ENCODE data around the gene DMC1. TPM values are rescaled to one million over a fixed set of nuclear protein-coding genes. Genes with fewer than 3 reads are reported as not detected.
"Not testable (repeated sequence)": the region's sequence is repeated elsewhere in the genome, so short reads cannot be mapped to it uniquely, and the experiment has no call there.

The DMC1 gene
- total RNA-seq, 1 experiment from 2014 or later = not detected

DNA sequence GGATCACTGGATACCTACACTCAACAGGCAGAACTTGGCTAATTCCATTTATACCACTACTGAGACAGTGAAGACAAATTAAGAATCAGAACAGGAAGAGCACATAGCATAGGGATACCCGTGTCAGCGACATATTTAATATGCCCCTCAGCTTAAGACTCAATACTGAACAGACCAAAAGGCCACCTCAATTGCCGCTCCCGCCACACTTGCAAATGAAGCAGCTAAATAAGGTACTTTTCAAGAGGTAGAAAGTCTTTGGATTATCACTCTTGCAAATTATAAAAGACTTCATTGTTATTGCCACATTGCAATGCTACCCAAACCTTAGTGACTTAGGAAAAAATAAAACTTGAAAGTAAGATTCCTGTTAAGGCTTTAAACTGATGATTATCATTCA lies 67.0 kb downstream of the DMC1 start:
- DNase-seq (ENCODE audit: low spot score) = no peak

DNA sequence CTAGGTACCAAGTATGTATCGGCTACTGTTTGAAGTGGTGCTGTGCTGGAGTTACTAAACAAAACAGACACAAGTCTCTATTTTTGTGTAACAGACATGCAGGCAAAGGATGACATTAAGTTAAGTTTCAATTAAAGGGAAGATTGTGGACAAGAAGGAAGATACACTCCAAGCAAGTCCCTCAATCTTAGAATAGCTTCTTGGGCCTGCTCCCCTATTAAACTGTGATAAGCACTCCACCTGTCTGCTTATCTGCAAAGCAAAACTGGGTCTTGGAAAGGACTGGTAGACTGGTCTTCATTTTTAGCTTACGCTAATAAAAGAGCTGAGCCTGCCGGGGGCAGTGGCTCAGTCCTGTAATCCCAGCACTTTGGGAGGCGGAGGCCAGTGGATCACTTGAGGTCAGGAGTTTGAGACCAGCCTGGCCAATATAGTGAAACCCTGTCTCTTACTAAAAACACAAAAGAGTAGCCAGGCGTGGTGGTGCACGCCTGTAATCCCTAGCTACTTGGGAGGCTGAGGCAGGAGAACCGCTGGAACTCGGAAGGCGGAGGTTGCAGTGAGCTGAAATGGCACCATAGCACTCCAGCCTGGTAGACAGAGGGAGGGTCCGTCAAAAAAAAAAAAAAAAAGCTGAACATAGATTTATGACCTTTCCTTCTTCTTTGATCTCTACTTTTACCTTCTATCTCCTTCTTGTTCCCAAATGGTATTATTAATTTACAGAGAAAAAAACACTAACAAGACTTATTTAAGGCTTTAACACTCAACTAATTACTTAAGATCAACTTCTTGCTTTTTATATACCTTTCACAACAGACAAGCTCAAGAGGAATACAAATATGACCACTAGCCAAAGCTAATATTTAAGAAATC lies 67.9 kb downstream of the DMC1 start:
- DNase-seq (ENCODE audit: low spot score) = no peak

DNA sequence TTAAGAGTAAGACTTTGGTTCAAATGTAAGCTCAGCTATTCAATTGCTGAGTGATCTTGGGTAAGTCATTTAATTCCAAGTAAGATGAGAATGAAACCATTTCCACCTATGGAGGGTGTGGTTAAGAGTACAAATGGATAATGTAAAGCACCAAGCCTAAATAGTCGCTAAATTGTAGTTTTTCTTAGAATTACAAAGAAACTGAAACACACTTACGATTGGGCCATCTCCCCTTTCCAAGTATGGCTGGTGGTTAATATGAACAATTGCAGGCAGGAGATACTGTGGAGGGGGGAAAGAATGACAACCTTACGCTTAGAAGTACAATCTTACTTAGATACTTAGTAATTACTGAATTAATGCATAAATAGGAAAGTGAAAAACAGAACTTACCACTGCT lies 72.1 kb downstream of the DMC1 start:
- no peak for DNase-seq (ENCODE audit: low spot score)

DNA sequence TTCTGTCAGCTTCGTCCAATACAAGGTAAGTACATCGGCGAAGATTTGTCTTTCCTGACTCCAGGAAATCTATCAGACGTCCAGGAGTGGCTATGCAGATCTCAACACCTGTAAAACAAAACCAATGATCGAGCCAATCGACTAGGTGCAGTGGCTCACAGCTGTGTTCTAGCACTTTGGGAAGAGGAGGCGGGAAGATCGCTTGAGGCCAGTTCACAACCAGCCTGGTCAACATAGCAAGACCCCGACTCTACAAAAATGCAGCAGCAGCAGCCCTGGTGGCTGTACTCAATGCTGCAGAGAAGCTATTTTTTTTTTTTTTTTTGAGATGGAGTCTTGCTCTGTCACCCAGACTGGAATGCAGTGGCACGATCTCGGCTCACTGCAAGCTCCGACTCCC lies 75.0 kb downstream of the DMC1 start:
- no peak for DNase-seq (ENCODE audit: low spot score)

DNA sequence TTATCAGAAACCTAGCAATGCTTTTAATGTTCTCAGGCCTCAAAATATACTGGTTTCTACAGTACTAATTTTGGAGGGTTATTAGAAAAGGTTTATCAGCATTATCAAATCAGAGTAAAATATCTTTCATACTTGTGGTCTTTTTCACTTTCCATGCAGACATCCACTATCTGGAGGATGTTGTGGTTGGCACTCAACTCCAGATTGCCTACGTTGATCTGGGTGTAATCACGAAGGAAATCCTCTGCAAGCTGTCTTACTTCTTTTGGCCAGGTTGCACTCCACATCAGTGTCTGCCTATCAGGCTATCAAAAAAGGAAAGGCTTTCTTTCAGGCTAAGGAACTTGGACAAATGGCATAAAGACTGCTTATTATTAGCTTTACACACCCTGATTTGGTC lies 75.5 kb downstream of the DMC1 start:
- DNase-seq (ENCODE audit: low spot score) = no peak

DNA sequence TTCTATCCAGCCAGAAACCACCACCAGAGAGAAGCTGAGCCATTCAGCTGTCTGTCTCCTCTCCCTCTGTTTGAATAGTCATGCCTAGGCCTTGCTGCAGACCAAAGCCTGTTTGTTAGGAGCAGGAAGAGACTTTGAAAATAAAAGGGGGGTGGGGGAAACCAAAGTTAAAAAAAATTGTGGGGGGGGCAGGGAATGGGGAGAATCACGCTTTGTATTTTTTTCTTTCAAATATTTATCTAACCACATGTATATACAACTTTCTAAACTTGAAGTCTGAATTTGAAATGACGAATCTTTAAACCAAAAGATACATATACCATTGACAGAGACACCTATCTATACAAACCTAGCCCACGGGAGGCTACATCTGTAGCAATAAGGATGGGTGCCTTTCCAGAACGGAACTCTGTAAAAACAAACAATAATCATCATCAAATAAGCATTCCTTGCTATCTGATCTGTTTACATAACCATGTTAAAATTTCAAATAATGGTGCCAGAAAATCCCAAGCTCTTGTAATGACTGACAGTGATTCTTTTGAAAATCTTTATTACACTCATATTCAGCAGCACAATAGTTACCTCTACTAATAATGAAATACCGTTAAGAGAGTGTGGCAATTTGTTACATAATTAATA lies 78.2 kb downstream of the DMC1 start:
- DNase-seq (ENCODE audit: low spot score) = no peak

DNA sequence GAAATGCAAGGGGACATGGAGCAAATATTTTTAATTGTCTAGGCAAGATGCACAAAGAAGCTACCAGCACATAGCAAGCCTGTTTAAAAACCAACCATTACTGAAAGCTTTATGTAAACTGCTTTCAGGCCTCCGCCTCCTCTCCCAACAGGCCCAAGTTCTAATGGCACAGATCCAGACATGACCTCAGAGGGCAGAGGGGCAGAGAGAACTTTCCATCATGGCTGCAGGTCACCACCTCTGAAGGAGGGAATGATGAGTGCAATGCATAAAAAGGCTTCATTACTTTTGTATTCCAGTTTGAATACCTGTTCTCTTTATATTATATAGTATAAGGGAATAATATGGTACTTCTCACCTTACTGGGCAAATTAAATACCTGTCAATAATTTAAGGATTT lies 79.1 kb downstream of the DMC1 start:
- no peak for DNase-seq (ENCODE audit: low spot score)

DNA sequence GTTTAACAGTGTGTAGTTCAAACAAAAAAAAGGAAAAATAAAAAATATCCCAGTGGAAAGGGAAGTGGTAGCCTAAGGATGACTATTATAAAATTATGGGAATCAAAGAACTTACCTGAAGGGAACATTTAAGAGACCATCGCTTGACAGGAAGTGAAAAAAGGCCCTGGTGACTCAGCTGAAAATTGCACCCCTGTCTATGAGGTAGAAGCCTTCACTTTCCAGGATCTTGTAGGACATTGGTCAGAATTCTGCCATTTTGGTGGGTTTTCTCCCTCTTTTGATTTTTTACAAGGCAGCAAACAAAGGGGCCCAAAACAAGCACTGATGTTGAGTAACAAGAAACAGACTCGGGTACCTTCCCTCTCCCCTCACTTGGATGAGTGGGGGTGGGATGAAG lies 79.5 kb downstream of the DMC1 start:
- DNase-seq (ENCODE audit: low spot score) = no peak

DNA sequence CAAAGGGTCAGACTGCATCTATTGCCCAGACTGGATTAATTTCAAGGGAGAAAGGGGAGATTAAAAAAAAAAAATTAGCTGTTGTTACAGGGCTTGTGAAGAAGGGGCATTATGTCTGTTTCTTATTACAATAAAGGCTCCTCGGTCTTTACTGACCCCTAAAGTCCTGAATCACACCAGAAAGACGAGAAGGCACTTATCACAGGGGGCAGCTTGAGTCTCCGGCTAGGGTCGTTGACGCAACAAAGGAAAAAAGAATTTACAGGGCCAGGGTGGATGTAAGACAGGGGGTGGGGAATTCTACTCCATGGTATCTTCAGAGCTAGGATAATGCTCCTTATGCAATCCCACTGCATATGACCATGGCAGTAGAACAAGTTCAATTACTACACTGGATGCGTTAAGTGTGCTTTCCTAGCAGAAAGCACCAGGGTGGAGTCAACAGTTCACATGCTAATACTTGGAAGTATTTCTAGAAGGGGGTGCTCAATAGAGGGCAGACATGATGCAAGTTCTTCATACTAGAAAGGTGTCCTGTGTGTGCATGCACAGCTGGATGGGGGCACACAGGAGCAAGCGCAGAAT lies 80.3 kb downstream of the DMC1 start:
- DNase-seq (ENCODE audit: low spot score) = no peak

DNA sequence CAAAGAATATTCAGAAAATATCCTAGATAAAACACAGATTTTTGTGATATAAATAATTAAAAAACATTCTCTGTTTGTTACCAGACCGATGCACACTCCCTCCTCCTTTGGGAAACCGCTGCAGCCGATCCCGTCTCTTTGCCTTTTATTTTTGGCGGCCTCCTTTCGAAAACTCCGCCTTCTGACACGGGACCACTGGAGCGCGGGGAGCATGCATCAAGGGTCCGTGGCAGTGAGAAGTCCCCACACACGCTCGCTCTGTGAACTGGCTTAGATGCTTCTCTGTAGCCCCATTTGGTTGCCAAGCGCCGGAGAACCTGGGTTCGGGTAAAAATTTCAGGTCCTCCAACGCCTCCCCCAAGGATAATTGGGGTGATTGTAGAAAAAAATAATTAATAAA lies 80.8 kb downstream of the DMC1 start:
- DNase-seq (ENCODE audit: low spot score) = no peak

DNA sequence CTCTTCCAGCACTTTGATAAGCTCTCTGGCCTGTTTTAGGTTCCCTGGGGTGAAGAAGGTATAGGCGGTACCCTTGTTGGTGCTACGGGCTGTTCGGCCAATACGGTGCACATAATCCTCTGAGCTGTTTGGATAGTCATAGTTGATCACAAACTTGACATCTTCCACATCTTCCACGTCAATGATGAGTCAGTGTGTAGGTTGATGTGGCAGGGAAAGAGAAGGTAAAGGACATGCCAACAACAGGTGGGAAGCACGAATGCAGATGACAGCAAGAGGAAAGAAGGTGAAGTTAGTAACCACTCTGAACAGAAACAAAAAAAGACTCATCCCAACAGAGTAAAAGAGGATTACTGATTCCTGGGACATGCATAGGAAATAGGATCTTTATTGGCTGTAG lies 82.0 kb downstream of the DMC1 start:
- DNase-seq (ENCODE audit: low spot score) = no peak

DNA sequence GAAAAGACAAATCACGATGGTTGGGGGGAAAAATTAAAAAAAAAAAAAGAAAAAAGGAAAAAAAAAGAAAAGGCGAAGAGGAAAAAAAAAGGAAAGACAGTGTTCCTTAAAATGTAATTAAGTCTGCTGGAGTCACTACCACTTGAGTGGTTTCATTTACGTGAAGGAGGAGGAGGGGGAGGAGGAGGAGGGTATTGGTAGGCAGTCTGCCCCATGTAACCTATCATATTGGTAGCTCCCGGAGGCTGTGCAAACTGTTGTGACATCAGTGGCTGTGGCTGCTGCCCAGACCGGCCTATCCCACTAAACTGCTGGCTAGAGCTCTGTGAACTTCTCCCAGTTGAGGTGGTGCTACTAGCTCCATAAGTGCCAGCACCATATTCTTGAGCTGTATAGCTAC lies 84.2 kb downstream of the DMC1 start:
- DNase-seq (ENCODE audit: low spot score) = no peak

DNA sequence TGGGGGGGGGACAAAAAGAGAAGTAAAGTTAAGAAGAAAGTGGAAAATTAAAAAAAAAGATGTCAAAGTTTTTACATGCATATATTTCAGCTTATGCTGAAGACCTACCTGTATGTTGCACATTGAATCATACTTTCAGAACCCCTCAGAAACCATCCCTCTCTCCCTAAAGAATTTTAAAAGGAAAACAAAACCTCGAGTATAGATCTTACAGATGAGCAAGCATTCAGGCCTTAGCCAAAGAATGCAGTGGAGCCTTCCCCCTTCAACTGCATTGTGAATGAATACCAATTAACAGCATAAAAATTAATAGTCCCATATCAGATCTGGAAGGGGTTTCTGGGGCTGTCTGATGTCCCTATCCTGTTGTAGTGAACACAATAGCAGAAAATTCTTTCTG lies 85.7 kb downstream of the DMC1 start:
- no peak for DNase-seq (ENCODE audit: low spot score)

DNA sequence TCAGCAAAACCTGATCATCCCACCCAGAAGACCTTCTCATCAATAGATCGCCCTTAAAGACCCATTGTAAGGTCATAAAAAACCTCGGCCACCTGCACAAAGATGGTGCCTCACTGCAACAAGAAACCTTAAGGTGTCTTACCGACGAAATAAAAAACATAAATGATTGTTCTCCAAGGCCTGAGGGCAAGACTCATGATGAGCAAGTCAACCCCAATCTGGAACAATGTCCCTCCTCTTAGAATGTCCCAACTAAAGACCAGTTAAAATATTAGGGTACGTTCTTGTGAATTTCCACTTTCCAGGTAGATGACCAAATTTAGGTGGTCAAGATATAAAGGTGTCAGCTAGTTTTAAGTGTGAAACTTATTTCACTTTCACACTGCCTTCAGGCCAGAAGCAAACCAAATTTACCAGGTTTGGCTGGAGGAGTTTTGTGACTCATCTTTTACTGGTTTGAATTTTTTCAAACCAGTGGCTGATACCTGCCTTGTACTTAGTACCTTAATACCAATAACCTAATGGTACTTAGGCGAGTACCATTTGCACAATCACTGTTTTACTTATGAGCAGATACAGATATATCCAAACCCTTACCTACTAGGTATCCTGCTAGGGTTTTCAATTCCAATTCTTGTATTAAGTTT lies 87.2 kb downstream of the DMC1 start:
- no peak for DNase-seq (ENCODE audit: low spot score)

DNA sequence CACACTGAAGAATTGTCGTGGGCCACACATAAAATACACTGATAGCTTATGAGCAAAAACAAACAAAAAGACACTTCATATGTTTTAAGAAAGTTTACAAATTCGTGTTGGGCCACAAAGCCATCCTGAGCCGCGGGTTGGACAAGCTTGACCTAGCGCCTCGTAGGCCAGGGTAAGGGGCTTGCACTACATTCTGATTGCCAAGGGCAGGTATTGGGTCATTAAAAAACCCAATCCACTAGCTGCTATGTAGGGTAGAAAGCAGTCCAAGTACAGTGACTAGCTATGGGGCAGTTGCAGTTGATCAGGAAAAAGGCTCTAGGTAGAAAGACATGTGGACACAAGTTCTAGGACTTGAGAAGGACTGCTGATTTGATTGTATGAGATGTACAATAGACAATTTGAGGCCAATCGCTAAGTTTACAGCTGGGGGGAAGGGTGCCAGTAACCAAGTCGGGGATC lies 88.1 kb downstream of the DMC1 start:
- DNase-seq (ENCODE audit: low spot score) = no peak

DNA sequence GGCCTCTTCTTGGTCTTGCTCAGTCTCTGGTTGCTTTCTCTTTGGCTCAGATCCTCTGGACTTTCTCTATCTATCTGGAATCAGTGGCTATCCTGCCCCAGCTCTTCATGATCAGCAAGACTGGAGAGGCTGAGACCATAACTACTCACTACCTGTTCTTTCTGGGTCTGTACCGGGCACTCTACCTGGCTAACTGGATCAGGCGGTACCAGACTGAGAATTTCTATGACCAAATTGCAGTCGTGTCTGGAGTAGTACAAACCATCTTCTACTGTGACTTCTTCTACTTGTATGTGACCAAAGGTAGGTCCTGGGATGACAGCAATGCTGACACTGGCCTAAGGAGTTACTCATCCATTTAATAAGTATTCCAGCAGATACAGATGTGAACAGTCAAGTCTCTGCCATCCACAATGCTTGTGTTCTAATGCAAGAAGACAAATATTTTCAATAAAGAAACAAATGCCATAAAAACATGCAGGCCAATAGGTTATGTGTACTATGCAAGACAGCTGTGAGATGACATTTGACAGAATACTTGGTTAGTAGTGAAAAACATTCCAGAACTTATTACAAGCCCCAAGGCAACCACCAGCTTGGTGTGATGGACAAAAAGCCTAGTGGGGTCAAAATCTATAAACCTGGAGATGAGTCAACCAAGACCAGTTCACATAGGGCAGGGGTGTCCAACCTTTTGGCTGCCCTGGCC lies 88.7 kb downstream of the DMC1 start:
- DNase-seq (ENCODE audit: low spot score) = no peak

DNA sequence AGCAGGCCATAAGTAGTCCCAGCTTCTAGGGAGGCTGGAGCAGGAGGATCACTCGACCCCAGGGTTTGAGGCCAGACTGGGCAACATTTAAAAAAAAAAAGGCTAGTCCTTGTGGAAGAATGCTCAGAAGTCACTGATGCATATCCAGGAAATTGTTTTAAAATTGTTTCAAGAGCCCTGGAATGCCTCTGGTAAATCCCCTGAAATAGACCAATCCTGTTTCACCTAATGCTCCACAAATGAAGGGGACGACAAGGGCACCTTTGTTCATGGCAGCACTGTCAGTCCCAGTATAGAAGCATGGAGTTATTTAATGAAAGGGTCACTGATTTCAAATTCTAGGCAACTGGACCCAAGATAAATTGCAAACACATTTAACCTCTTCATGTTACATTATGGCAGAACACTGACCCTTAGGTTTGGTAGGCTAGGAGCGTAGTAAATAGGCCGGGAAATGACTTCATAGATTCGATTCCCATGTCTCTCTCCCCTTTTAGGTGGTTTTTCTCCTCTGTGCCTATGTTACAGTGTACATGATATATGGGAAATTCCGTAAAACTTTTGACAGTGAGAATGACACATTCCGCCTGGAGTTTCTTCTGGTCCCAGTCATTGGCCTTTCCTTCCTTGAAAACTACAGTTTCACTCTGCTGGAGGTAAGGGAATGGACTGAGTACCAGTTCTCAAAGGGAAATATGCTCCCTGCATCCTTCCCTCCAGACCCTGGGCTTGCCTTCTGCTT lies 90.7 kb downstream of the DMC1 start:
- no peak for DNase-seq (ENCODE audit: low spot score)

DNA sequence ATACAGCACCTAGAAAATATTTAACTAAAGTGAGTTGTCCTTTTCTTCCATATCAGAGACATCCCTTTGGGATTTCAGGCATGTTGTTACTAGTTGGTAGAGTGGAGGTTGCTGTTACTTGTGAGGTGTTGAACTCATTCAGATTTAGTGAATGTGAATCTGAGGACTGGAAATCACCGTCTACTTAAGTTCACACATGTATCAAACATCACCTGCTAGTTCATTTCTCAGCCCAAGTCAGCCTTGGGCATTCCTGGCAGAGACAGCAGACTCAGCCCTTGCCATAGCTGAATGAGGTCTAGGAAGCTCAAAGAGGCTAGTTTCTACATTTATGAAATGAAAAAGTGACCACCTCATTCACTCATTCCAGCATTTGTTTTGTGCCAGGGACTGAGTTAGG lies 92.4 kb downstream of the DMC1 start:
- DNase-seq (ENCODE audit: low spot score) = peak; percentile 0

DNA sequence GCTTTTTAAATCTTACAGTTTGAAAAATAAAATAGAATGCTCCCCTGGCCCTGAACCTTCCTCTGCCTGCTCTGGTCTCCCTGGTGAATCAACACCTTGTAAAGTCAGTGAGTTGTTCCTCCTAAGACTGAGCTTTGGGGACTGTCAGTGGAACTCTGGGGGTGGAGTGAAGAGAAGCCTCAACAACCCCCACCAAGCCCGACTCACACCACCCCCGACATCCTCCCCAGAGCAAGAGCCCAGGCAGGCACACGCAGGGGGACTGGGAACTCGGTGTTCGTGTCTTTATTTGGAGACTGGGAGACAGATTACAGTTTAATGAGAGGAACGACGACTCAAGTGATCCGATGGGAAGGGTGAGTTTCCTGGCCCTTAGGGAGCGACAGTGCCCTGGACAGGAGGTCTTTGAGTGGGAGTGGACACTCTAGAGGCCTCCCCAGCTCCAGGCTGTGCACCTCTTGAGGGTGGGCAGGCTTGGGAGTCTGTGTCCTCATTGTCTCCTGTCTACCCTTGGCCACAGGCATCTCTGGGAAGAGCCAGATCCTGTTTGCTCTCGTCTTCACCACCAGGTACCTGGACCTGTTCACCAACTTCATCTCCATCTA lies 95.9 kb downstream of the DMC1 start:
- no peak for DNase-seq (ENCODE audit: low spot score)

DNA sequence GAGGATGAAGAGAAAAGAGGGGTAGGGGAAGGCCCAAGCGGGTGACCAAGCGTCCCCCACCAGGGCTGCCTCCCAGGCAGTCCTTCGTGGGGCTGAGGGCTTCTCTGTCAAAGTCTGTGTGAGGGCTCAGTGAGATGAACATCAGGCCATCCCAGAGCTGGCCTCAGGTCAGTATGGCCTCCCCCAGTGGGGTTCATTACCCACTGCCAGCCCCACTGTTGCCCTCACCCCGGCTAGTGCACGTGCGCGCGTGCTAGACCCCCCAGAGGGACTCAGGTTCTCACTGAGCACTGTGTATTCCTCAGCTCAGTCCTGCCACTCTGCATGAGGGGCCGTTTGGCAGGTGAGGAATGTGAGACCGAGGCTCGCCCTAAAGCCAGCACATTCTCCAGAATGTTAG lies 98.7 kb downstream of the DMC1 start:
- no peak for DNase-seq (ENCODE audit: low spot score)

DNA sequence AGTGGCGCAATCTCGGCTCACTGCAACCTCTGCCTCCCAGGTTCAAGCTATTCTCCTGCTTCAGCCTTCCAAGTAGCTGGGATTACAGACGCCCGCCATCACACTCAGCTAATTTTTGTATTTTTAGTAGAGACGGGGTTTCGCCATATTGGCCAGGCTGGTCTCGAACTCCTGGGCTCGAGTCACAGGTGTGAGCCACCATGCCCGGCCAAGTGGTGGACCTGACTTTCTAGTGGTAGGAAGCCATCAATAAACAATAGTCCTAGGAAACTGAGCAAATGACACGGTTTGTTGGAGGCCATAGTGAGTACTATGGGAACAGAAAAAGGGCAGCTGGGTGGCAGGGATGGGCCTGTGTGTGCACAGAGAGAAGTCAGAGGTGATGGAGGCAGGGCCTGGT lies 99.8 kb downstream of the DMC1 start:
- not testable (repeated sequence) for DNase-seq (ENCODE audit: low spot score)

Data from HT-29 (cell line).